Activated naive CD8-positive, alpha-beta T cell treated with anti-CD3 and anti-CD28 coated beads, Interleukin-2, amount 50 U/mL, for 16 hours (primary cell): ENCODE data around the gene LEMD1.

Experiments used
- DNase-seq: peaks from one replicate; pipeline ENCODE4 v3.0.0-alpha.2; 2020; ENCODE audit warnings: low read depth, low spot score

LEMD1 gene, protein sequence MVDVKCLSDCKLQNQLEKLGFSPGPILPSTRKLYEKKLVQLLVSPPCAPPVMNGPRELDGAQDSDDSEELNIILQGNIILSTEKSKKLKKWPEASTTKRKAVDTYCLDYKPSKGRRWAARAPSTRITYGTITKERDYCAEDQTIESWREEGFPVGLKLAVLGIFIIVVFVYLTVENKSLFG

DNA sequence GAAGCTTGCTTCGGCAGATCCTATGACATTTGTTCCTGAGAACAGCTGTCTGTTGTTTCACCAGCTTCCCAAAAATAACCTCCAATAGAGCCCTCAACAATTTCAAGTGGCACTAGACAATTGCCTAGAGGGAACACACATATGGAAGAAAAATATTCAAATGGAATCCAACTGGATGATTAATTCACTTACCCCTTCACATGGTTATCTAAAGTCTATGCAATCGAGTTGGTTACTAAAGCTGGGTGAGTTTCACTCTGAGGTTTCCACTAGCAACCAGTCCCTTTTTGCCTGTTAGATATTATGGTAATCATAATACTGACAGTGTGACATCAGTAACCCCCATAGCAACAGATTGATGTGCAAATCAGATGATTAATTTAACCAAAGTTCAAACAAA lies at the start of gene LEMD1:
Gene LEMD1, minus strand, starts transcription at position 259 of the 400 bp plus-strand sequence. CDS start 1,520 bp downstream, outside the sequence.
- no peak for DNase-seq

- DNase-seq: no peak
Measured at GRCh38 chr1:205470131-205470530, 48.3 kb upstream of the LEMD1 start.

GRCh38 chr1:205466595-205467220 lies 44.9 kb upstream of the LEMD1 start:
- no peak for DNase-seq

- no peak for DNase-seq
Measured at GRCh38 chr1:205465392-205465791, 43.5 kb upstream of the LEMD1 start.

DNA sequence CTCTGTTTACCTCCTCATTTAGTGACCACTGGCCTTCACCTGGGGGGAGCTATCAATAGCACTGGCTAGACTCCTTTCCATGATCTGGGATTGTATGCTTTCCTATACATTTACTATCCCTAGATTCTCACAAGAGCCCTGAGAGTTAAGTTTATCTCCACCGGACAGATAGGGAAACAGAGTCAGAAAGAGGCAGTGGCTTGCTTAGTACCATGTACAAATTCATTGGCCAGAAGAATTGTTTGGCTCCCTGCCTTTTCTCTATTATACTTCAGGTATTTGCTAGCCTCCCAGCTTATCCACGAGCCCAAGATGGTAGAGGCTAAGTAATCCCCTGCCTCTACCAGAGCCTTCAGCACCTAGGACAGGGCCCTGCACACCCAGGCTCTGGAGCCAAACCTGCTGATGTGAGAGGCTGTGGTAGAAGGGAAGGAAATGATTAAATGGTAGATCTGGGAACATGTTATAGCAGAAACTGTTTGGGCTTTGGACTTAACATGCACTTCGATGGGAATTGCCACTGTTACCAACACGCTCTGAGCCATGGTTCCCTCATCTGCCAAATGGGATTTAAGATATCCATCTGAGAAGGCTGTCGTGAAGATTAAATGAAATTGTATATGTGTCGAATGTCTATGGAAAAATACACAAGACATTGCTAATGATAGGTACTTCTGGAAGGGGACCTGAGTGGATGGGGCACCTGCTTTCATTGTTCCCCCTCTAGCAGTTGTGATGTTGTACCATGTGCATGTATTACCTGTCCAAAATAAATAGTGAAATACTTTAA lies 37.1 kb upstream of the LEMD1 start:
- DNase-seq: no peak

DNA sequence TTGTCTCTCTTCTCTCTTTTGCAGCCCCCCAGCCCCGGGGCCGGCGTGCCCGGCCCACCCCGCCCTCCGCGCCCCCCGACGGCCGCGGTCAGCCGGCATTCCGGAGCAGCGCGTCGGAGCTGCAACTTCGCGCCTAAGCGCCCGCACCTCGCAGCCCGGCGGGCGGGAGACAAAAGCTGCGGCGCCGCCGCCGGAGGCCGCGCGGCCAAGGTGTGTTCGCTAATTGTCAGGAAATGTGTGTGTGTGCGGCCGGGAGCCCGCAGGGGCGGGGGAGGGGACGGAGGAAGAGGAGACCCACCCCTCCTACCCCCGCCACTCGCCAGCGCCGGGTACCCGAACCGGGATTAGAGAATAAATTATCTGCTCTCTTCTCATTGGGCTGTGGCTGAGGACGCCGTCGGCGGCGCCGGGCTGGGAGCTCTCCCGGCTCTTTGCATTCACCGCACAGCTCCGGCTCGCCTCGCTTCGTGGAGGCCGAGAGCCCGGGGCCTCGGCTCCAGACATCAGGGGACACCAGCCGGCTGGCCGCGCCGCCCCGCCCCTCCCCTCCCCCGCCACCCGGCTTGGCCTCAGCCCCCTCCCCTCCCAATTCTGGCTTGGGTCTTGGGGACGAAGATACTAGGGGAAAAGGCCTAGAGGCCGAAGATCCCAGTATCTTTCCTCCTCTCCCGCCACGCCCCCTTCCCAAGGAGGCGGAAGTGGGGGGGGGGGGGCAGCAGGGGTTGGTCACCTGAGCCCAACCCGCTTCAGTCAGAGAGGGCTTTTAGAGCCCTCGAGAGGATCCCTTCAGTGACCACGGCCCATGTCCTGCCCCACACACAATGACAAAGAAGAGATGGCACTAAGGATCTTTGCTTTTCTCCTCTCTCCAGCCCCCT lies 35.3 kb upstream of the LEMD1 start:
- DNase-seq: no peak

DNA sequence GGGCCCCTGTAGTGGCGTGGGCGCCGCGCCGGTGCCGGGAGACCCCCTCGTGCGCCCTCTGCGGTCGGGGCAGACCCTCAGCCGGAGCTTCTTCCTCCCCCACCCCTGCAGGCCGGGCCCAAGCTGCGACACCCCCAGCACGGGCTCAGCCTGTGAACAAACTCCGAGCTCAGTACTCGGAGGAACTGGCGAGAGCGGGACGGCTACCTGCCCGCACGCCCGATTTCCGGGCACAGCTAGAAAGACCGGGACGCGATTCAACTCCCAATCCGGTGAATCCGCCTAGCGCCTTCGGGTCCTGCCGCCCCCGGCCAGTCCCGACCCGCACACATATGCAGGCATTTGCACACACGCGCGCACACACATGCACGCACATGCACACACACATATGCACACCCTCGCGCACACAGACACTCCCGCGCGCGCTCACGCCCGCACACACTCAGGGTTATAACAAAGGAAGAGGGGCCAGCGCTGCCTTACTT lies 34.6 kb upstream of the LEMD1 start:
- no peak for DNase-seq

GRCh38 chr1:205455581-205456382 lies 33.9 kb upstream of the LEMD1 start, which contains the start of gene BLACAT1:
TSS of gene BLACAT1 (minus strand) at chr1:205456045.
- DNase-seq: no peak

DNA sequence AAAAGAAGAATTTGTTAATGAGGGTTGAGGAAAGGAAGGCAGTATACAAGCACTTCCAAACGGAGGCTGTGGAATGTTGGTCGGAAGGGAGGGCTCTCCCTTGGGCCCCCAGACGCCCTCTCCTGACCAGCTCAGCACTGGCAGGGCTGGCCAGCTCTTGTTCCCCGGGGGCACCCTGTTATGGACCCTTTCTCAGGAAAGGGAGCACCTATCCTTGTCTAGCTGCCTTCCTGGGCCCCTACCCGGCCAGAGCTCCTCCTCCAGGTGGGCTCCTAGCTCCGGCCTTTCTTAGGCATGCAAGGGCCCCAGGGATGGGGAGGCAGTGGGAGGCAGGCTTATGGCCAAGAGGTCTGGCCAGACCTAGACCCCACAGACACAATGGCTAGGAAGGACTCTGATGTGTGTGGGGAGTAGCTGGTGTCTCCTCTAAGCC lies 33.1 kb upstream of the LEMD1 start:
- DNase-seq: no peak

GRCh38 chr1:205453466-205453865 lies 31.6 kb upstream of the LEMD1 start:
- DNase-seq: no peak

- no peak for DNase-seq
Measured at GRCh38 chr1:205452933-205453332, 31.1 kb upstream of the LEMD1 start.

- DNase-seq: no peak
Measured at GRCh38 chr1:205452364-205452763, 30.5 kb upstream of the LEMD1 start.

- no peak for DNase-seq
Measured at GRCh38 chr1:205451759-205452164, 29.9 kb upstream of the LEMD1 start.

GRCh38 chr1:205451202-205451601 lies 29.3 kb upstream of the LEMD1 start:
- no peak for DNase-seq

DNA sequence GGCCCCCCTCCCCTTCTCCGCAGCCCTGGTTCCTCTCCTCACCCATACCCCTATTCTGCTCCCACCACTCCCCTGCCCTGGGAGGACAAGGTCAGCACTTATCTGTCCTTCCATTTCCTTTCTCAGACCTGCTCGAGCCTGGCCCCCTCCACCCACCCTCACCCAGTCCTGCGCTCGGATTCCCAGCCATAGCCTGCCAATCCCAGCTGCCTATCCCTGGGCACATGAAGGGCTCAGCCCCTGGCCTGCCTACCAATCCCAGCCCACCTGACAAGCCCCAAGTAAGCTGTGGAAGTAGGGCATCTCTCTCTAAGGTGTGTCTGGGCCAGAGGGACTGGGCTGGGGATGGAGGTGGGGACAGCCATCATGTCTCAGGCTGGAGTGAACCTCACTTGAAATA lies 28.6 kb upstream of the LEMD1 start:
- no peak for DNase-seq

GRCh38 chr1:205449750-205450443 lies 28.0 kb upstream of the LEMD1 start:
- DNase-seq: no peak

DNA sequence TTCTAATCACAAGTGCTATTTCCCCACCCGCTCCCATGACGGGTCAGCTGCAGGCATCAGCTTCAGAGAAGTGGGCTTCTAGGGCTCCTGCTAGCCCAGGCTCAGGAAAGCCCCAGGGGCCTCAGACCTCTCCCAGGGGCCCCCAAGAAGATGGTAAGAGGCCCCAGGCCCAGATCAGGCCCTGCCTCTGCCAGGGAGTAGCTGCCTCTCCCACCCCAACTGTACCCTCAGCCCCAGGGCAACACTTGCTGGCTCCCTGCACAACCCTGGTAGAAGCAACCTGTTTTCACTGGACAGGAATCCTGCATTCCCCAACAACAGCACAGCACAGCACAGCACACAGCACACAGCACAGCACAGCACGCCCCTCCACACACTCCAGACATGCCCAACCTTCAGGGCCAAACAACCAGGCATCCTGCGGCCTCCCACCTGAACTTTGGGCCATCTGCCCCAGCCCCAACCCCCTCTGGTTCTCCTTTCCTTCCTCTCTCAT lies 27.4 kb upstream of the LEMD1 start:
- DNase-seq: no peak

- DNase-seq: no peak
Measured at GRCh38 chr1:205448540-205449253, 26.8 kb upstream of the LEMD1 start.
